SJCRH30 (cell line): ENCODE data around the gene DGKK. TPM values are rescaled to one million over a fixed set of nuclear protein-coding genes. Genes with fewer than 3 reads are reported as not detected.

Experiments
- DNase-seq, 2 experiments: peaks; one replicate each; pipeline ENCODE4 v3.0.0-alpha.2; 2015 to 2020
- H3K27ac ChIP-seq: fragments of 250-450 bp; sonication (Bioruptor Pico); 2 replicates; pipeline ENCODE4 v1.5.1; 2020; ENCODE audit warnings: mild to moderate bottlenecking, moderate library complexity
- H3K27me3 ChIP-seq: fragments of 250-450 bp; sonication (Bioruptor Pico); 2 replicates; pipeline ENCODE4 v1.5.1; 2020; ENCODE audit warnings: mild to moderate bottlenecking, moderate library complexity
- H3K36me3 ChIP-seq: fragments of 250-450 bp; sonication (Bioruptor Pico); 2 replicates; pipeline ENCODE4 v1.5.1; 2020; ENCODE audit warnings: mild to moderate bottlenecking, moderate library complexity
- H3K4me1 ChIP-seq: fragments of 250-450 bp; sonication (Bioruptor Pico); 2 replicates; pipeline ENCODE4 v1.5.1; 2020; ENCODE audit warnings: mild to moderate bottlenecking, moderate library complexity
- H3K4me3 ChIP-seq: fragments of 250-450 bp; sonication (Bioruptor Pico); 2 replicates; pipeline ENCODE4 v1.5.1; 2020; ENCODE audit warnings: mild to moderate bottlenecking, moderate library complexity
- H3K9me3 ChIP-seq: fragments of 250-450 bp; sonication (Bioruptor Pico); replicated peaks from 2 replicates; pipeline ENCODE4 v1.5.1; 2020; ENCODE audit warnings: mild to moderate bottlenecking, moderate library complexity
- total RNA-seq: library from RNA; depleted of rRNA; stranded (reverse); fragments of >200 nt; shearing (Covaris generic); gene quantifications from 2 replicates; pipeline ENCODE4 v1.2.3, GENCODE V29; 2014; rRNA removed

DGKK gene, protein sequence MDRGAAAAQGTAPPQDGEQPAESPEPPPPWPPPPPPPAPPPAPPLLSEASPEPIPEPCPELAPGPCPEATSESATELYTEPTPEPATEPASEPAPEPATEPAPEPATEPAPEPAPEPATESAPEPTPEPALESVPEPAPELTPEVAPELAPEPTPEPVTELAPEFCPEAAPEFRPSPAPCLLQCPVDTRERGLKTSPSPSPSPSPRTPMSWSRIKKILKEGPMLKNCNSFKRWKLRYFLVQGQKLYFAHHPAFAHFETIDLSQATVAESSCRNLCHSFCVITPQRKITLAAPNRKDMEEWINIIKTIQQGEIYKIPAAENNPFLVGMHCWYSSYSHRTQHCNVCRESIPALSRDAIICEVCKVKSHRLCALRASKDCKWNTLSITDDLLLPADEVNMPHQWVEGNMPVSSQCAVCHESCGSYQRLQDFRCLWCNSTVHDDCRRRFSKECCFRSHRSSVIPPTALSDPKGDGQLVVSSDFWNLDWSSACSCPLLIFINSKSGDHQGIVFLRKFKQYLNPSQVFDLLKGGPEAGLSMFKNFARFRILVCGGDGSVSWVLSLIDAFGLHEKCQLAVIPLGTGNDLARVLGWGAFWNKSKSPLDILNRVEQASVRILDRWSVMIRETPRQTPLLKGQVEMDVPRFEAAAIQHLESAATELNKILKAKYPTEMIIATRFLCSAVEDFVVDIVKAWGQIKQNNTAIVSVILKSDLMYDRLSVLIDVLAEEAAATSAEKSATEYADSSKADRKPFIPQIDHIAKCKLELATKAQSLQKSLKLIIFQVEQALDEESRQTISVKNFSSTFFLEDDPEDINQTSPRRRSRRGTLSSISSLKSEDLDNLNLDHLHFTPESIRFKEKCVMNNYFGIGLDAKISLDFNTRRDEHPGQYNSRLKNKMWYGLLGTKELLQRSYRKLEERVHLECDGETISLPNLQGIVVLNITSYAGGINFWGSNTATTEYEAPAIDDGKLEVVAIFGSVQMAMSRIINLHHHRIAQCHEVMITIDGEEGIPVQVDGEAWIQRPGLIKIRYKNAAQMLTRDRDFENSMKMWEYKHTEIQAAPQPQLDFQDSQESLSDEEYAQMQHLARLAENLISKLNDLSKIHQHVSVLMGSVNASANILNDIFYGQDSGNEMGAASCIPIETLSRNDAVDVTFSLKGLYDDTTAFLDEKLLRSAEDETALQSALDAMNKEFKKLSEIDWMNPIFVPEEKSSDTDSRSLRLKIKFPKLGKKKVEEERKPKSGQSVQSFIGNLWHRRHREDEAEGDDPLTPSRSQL
- not detected in 2 replicates for total RNA-seq

DNA sequence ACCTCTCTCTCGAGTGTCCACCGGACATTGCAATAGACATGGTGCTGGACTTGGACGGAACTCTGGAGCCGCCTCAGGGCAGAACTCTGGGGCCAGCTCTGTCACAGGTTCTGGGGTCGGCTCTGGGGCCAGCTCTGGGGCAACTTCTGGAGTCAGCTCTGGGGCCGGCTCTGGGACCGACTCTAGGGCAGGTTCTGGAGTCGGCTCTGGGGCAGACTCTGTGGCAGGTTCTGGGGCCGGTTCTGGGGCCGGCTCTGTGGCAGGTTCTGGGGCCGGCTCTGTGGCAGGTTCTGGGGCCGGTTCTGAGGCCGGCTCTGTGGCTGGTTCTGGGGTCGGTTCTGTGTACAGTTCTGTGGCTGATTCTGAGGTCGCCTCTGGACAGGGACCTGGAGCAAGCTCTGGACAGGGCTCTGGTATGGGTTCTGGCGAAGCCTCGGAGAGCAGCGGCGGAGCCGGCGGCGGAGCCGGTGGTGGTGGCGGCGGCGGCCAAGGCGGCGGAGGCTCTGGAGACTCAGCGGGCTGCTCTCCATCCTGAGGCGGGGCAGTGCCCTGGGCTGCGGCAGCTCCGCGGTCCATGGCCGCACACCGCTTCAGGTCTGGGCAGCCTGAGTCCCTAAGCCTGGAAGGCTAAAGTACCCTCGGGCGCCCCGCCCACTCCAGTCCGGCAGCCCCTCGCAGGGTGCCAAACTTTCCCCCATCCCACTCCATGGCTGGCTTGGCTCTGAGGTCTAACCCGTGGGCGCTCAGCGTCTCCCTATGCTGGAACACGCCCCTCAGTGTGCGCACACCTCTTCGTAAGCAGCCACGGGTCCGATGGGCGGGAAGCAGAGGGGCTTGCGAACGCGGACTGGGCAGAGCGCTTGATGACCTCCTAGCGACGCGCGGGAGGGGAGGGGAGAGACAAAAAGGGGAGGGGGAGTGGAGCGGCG lies at the start of gene DGKK:
TSS of gene DGKK (minus strand) at position 723 of the 929 bp plus-strand sequence. CDS start at position 576, 147 bp downstream.
- no peak within 1 kb of the TSS for H3K4me3 ChIP-seq
- no peak within 1 kb of the TSS for H3K27ac ChIP-seq
- H3K9me3 ChIP-seq, result no peaks in the 10 kb centered on the region
- H3K27me3 ChIP-seq, result no peaks in the 10 kb centered on the region
- H3K36me3 ChIP-seq, result no peaks in the 10 kb centered on the region
- no peak for DNase-seq
- H3K4me1 ChIP-seq, result no peaks in the 10 kb centered on the region

DNA sequence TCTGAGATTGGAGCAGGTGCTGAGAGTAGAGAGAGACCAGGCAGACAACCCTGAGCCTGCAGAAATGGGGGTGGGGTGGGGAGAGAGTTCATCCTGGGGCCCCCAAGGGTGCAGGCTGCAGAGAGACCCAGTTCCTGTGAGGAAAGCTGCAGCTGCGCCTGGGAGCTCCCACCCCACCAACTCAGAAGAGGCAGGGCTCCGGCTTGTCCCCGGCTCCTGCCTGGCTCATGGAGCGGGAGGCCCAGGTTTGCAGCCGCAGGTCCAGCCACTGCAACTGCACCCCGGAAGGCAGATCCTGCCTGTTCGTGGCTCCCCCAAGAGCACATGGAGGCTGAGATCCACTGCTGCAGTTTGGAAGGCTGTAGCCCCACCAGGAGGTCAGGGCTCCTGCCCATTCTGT lies 44.2 kb upstream of the DGKK start:
- Histone ChIP-seq H3K36me3 (no peaks in the 10 kb centered on the region), H3K4me3 (no peak overlapping the region), H3K4me1 (no peaks in the 10 kb centered on the region), H3K27me3 (no peaks in the 10 kb centered on the region), H3K9me3 (no peaks in the 10 kb centered on the region), H3K27ac (no peak overlapping the region)
- no peak for DNase-seq

DNA sequence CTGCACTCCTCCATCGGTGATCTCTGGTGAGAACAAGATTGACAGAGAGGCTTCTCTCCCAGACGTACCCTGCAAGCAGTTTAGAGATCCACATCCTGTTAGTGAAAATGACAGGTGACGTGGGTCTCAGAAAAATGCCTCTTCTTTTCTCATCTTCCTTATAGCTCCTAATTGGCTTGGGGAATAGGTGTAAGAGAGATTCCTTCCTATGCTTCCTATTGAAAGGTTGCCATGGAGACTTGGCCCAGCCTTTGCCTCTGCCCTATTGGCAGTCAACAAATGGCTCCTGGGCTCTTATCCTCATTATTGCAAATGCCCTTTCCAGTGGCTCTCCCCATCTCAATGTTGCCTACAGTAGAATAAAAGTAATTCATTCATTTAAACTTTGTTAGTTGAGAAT lies 26.5 kb upstream of the DGKK start:
- no peak for DNase-seq
- no peaks in the 10 kb centered on the region for H3K36me3 ChIP-seq
- H3K9me3 ChIP-seq, result no peaks in the 10 kb centered on the region
- H3K27me3 ChIP-seq, result no peaks in the 10 kb centered on the region
- H3K27ac ChIP-seq, result no peak overlapping the region
- no peak overlapping the region for H3K4me3 ChIP-seq
- no peaks in the 10 kb centered on the region for H3K4me1 ChIP-seq

DNA sequence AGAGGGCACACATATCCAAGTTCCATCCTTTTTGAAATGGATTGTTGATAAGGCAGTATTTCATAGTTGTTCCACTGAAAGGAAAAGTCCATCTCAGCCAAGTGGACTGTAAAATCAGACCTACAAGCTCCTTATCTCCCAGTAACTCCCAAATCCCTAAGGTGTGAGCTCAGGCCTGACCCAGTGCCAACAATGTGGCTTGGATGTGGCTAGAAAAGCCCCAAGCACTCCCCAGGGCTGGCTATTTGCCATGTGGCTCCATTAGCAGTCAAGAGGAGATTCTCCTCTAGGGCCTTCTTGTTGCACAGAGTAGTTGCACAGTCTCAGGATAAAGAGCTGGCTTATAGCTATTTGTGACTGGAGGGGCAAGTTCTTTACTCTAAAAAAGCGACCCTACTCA lies 25.0 kb upstream of the DGKK start:
- DNase-seq, result peak; percentile 3 to 4
- no peaks in the 10 kb centered on the region for H3K9me3 ChIP-seq
- H3K4me3 ChIP-seq, result no peak overlapping the region
- no peaks in the 10 kb centered on the region for H3K27me3 ChIP-seq
- no peaks in the 10 kb centered on the region for H3K36me3 ChIP-seq
- no peaks in the 10 kb centered on the region for H3K4me1 ChIP-seq
- H3K27ac ChIP-seq, result no peak overlapping the region

DNA sequence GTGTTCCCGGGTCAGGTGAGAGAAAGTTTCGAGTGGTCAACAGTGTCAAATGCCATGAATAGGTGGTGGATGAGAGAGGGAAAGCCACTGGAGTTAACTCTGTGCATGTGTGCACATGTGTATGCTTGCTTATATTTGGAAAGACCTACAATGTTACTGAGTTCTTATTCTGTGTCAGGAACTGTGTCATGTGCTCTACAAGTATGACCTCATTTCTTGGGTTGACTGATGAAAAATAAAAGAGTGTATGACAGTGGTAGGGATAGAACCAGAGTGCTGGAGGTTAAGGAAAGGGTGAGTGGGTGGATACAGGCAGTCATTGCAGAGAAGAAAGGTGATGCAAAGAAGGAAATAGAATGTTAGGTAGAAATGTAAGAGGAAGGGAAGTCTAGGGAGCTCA lies 22.1 kb upstream of the DGKK start:
- H3K4me1 ChIP-seq, result no peaks in the 10 kb centered on the region
- no peaks in the 10 kb centered on the region for H3K9me3 ChIP-seq
- no peaks in the 10 kb centered on the region for H3K36me3 ChIP-seq
- H3K27ac ChIP-seq, result no peak overlapping the region
- H3K4me3 ChIP-seq, result no peak overlapping the region
- DNase-seq, result no peak
- H3K27me3 ChIP-seq, result no peaks in the 10 kb centered on the region

DNA sequence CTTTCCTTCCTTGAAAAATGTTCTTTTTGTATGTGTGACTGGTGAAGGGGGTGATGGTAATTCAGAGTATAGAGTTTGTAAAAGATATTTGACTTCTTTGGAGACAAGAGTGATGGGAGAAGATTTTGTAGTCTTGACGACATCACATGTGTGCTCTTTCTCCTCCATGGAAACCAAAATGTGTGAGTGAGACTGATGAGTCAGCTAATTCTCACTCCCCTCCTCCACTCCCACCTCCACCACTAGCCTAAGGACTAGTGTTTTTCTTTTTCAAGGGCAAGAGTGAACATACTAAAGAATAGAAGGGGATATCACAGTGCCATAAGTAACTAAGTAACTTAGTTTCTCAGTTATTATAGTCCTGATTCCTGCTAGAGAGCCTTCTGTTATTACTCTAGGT lies 14.0 kb upstream of the DGKK start:
- no peaks in the 10 kb centered on the region for H3K36me3 ChIP-seq
- DNase-seq, result no peak
- no peak overlapping the region for H3K4me3 ChIP-seq
- H3K27me3 ChIP-seq, result no peaks in the 10 kb centered on the region
- H3K9me3 ChIP-seq, result no peaks in the 10 kb centered on the region
- no peak overlapping the region for H3K27ac ChIP-seq
- no peaks in the 10 kb centered on the region for H3K4me1 ChIP-seq

DNA sequence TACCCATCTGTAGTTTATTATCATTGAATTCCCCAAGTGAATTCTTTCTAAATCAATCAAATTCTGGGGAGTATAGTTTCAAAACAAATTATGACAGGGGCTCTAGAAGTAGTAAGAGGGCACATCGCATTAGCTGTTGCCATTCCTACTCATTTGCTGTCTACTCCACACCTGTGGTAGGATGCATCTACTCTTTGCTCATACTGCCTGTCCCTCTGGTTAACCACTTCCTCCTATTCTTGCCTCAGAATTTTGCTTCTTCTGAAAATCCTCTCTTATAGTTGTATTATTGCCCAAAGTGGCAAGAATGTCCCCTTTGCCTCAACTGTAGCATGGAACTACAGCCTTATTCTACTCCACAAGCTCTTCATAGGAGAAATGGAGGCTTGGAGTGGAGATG lies 12.7 kb upstream of the DGKK start:
- H3K4me3 ChIP-seq, result no peak overlapping the region
- no peaks in the 10 kb centered on the region for H3K27me3 ChIP-seq
- H3K36me3 ChIP-seq, result no peaks in the 10 kb centered on the region
- H3K9me3 ChIP-seq, result no peaks in the 10 kb centered on the region
- H3K27ac ChIP-seq, result no peak overlapping the region
- no peak for DNase-seq
- H3K4me1 ChIP-seq, result no peaks in the 10 kb centered on the region

DNA sequence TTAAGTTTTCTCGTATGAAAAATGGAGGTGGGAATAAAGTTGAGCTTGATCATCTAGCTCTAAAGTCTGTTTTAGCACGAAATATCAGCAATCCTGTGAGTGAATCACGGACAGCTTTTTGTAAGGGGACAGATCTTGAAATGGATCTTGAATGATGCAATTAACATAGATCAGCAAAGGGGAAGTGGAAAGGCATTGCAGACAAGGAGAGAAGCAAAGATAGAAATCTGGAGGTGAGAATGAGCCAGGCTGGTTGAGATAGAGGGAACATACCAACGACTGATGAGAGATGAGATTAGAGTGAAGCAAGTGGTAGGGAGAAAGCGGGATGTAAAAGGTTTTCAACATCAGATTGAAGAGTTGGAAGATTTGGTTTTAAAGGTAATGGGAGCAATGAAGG lies 4.6 kb upstream of the DGKK start:
- Histone ChIP-seq H3K27me3 (no peaks in the 10 kb centered on the region), H3K4me1 (no peaks in the 10 kb centered on the region), H3K27ac (no peak overlapping the region), H3K36me3 (no peaks in the 10 kb centered on the region), H3K4me3 (no peak overlapping the region), H3K9me3 (no peaks in the 10 kb centered on the region)
- DNase-seq, result no peak

DNA sequence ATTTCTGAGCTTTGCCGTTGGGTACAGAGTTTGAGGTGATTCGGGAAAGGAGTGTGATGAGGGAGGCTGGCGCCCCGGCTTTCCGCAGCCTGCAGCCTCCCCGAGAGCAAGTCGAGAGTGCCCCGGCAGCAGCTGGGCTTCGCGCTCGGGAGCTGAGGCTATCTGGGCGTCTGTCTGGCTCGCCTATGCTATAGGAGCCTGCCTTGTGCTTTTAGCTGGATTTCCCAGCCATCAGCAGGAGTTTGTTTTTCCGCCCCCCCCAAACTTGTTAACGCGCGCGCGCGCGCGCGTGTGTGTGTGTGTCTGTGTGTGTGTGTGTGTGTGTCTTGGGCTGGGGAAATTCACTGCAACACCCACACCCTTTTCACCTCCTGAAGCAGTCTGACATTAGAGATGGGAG lies 765 bp upstream of the DGKK start:
- no peaks in the 10 kb centered on the region for H3K4me1 ChIP-seq
- H3K27me3 ChIP-seq, result no peaks in the 10 kb centered on the region

DNA sequence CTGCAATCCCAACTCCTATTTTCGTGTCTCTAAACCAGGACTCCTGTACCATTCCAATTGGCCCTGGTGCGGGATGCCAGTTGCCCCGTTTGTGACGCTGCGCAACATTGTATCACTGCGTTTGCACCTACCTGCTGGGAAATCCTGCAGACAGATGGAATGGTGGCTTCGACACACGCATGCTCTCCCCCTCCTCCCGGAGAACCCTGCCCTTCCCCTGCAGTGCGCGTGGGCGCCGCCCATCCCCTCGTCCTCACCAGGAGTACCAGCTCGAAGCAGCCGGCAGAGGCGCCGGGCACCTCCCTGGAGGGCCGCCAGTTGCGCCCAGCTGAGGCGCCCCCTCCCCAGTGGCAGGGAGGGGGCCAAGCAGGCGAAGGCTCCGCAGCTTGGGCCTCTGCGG lies 1.4 kb downstream of the DGKK start:
- H3K9me3 ChIP-seq, result no peaks in the 10 kb centered on the region
- no peaks in the 10 kb centered on the region for H3K27me3 ChIP-seq
- no peaks in the 10 kb centered on the region for H3K4me1 ChIP-seq
- no peak overlapping the region for H3K4me3 ChIP-seq
- no peak for DNase-seq
- H3K27ac ChIP-seq, result no peak overlapping the region
- H3K36me3 ChIP-seq, result no peaks in the 10 kb centered on the region

More for the DNA sequence above, 765 bp upstream of the DGKK start:
- H3K36me3 ChIP-seq, result no peaks in the 10 kb centered on the region
- no peak for DNase-seq
- H3K9me3 ChIP-seq, result no peaks in the 10 kb centered on the region
- H3K4me3 ChIP-seq, result no peak overlapping the region
- H3K27ac ChIP-seq, result no peak overlapping the region

DNA sequence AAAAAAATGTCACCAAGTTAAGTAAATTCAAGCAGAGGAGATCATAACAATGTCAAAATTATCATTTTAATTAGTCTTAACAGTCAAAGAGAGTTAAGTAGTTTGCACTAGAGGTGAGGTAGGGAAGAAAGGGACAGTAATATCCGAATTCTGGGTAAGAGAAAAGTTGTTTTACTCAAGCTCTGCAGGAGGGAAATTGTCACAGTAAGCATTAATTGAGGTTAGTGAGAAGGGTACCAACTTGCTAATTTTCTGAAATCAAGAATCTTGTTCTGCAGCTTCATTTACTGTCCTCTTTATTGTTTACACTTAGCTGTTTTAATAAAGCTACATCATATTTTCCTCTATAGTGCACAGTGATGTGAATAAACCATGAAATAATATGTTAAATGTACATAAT lies 11.0 kb downstream of the DGKK start:
- H3K9me3 ChIP-seq, result no peaks in the 10 kb centered on the region
- no peak overlapping the region for H3K4me3 ChIP-seq
- H3K36me3 ChIP-seq, result no peaks in the 10 kb centered on the region
- no peaks in the 10 kb centered on the region for H3K27me3 ChIP-seq
- no peak overlapping the region for H3K27ac ChIP-seq
- no peaks in the 10 kb centered on the region for H3K4me1 ChIP-seq
- DNase-seq, result no peak

DNA sequence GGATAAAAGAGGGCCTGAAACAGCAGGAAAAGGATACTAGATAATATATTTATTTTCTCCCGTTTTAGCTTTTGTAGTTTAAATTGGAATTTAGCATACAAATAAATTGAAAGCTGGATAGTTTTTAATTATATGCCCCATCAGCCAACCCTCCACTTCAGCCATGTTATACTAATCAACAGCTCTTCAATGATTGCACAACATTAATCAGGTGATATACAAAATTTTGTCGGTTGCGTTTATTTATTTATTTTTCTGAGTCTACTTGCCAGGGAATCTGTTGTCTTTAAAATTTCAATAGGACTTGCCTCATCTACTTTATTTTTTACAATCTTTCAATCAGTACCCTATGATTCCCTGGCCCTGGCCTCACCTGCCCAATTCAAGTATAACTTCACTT lies 12.1 kb downstream of the DGKK start:
- H3K9me3 ChIP-seq, result no peaks in the 10 kb centered on the region

DNA sequence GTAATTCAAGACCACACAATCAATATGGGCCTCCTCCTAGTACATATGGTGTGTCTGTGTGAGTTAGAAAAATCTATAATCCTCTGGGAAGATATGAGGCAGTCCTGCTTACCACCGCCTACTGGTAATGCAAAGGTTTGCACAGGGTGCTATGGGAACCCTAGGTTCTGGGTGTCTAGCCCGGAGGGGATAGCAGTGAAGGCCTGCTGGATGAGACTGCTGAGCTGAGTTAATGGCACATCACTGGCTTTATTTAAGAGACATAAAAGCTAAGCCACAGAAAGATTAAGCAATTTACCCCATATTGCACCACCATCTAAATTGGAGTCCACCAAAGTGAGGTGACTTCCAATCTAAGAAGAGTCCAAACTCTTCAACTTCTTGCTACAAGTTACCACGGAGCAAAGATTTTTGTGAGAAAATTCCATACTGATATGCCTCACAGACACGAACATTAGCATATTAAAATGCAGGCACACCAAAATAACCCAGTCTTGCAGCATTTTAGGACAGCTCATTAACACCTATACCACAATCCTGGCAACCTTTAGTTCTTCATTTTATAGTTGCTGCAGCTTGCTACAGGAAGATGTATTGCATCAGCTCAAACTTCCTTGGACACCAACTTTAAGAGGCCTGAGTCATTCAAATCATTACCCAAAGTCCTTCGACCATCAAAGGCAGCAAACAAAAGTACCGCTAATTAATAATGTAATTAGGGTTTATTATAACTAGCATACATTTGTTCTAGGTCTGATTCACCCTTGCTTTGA lies 13.7 kb downstream of the DGKK start:
- no peak for DNase-seq
- Histone ChIP-seq H3K27ac (no peak overlapping the region), H3K9me3 (no peaks in the 10 kb centered on the region), H3K4me1 (no peaks in the 10 kb centered on the region), H3K36me3 (no peaks in the 10 kb centered on the region), H3K4me3 (no peak overlapping the region), H3K27me3 (no peaks in the 10 kb centered on the region)

More for the DNA sequence above, 12.1 kb downstream of the DGKK start:
- no peaks in the 10 kb centered on the region for H3K27me3 ChIP-seq
- H3K4me3 ChIP-seq, result no peak overlapping the region
- DNase-seq, result no peak
- H3K27ac ChIP-seq, result no peak overlapping the region
- H3K36me3 ChIP-seq, result no peaks in the 10 kb centered on the region
- no peaks in the 10 kb centered on the region for H3K4me1 ChIP-seq
